ENCODE measurements around the gene PFDN4.

GRCh38 chr20:54227751-54228150 is 19.9 kb downstream of the PFDN4 start:
- TF ChIP-seq CTCF (IDR thresholded peaks at IDR 0.05) (no peak), POLR2A (IDR thresholded peaks at IDR 0.05) (no peak)
